ENCODE measurements around the gene HECTD2. TPM values are rescaled to one million over a fixed set of nuclear protein-coding genes. Genes with fewer than 3 reads are reported as not detected.
A peak's percentile ranks its signal among the peaks of the same experiment; 100 is the strongest.

Gene HECTD2
- total RNA-seq, 1 donor from 2014 or later = 58.3 TPM

- no peak for DNase-seq (ENCODE audit: low spot score in 2 of 2)
- FAIRE-seq = no peak
Measured at GRCh38 chr10:91464500-91464899, 54.4 kb downstream of the HECTD2 start.

DNA sequence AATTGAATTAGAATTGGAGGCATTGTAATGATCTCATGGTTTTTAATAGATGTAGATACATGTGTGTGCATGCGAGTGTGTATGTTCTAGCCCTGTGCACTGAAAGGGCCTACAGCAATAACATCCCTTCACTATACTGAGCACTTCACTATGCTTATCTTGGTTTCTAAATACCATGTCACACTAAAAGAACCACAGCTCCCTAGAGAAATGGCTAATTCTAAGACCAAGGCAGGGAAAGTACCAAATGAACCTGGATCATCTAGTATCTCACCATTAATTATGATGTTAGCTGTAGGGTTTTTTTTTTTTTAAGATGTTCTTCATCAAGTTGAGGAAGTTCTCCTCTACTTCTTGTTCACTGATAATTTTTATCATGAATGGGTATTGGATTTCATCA is 55.1 kb downstream of the HECTD2 start:
- FAIRE-seq = no peak

GRCh38 chr10:91467114-91467513 is 57.0 kb downstream of the HECTD2 start:
- DNase-seq (ENCODE audit: low spot score in 2 of 2) = no peak
- FAIRE-seq = no peak

More for the DNA sequence above, 55.1 kb downstream of the HECTD2 start:
- no peak for DNase-seq (ENCODE audit: low spot score in 2 of 2)

DNA sequence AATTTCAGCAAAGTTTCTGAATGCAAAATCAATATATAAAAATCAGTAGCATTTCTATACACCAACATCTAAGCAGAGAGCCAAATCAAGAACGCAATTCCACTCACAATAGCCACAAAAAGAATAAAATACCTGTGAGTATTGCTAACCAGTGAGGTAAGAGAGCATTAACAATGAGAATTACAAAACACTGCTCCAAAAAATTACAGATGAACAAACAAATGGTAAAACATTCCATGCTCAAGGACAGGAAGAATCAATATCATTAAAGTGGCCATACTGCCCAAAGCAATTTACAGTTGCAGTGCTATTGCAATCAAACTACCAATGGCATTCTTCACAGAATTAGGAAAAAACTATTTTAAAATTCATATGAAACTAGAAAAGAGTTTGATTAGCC is 61.5 kb downstream of the HECTD2 start:
- DNase-seq (ENCODE audit: low spot score in 2 of 2) (no peak), FAIRE-seq (no peak)

DNA sequence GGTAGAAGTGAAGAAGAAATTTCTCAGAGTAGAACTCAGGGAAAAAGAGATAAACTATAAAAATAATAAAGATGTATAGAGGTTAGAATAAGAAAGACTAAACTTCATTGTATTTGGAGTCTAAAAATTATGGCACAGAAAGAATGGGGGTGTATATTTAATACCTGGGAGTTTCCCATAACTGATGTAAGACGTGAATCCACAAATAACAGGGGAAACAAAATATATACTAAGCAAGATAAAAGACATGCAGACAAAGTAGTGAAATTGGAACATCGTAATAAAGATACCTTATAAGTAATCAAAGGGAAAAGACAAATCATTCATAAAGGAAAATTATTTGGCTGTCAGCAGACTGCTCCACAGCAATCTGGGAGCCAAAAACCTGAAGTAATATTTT is 62.8 kb downstream of the HECTD2 start:
- FAIRE-seq (no peak), DNase-seq (ENCODE audit: low spot score in 2 of 2) (no peak)

DNA sequence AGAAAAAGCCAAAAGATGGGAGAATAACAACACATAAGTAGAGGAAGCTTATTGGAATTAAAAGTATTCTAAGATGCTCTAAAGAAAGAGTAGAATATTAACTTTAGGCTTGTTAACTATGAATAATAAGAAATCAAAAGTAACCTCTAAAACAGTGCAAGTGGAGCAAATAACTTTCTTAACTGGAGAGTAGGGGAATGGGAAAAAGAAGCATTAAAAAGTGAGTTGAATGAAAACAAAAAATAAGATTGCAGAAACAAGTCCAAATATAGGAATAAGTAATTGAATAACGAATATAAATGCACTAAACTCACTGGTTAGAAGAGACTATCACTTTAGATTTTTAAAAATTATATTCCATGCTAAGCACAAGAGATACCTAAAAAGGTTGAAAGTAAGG is 63.9 kb downstream of the HECTD2 start:
- FAIRE-seq (no peak), DNase-seq (ENCODE audit: low spot score in 2 of 2) (no peak)

DNA sequence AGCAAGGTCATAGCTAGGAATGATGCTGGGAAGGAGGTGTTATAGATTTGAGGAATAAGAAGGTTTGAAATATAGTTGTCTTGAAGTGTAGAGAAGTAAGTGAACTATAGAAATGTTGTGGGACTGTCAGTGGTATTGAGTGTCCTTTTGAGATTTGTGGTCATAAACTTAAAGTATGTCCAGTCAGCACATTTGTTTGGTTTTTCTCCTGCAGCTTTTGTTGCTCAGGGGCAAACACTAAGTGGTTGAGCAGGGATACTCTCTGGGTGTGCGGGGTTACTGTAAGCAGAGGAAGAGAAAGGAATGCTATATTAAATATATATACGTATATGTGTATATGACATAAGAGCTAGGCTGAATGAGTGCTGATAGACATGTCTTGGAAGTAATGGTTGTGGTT is 67.1 kb downstream of the HECTD2 start:
- FAIRE-seq (no peak), DNase-seq (ENCODE audit: low spot score in 2 of 2) (no peak)

DNA sequence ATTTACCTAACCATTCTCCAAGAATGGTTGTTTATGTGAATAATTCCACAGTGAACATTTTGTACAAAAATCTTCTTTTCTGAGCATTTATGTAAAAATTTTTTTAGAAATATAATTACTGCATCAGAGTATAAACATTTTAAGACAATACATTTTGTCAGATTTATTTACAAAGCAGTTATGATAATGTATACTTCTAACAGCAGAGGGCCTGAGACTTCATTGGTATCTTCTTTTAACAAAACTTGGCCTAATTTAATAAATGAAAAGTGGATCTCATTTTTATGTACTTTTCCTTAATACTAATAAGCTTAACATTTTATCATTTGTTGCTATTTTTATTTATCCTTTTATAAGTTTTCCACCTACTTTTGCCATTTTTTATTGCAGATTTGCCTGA is 69.4 kb downstream of the HECTD2 start:
- DNase-seq (ENCODE audit: low spot score in 2 of 2) (no peak), FAIRE-seq (no peak)

- FAIRE-seq (no peak), DNase-seq (ENCODE audit: low spot score in 2 of 2) (no peak)
Measured at GRCh38 chr10:91487911-91488582, 77.9 kb downstream of the HECTD2 start.

GRCh38 chr10:91493313-91493712 is 83.2 kb downstream of the HECTD2 start:
- DNase-seq (ENCODE audit: low spot score in 2 of 2) = peak in 1 of 2 donors; percentile 16
- FAIRE-seq = peak; percentile 97

GRCh38 chr10:91495402-91495801 is 85.3 kb downstream of the HECTD2 start:
- FAIRE-seq (no peak), DNase-seq (ENCODE audit: low spot score in 2 of 2) (no peak)

GRCh38 chr10:91496016-91496415 is 85.9 kb downstream of the HECTD2 start:
- DNase-seq (ENCODE audit: low spot score in 2 of 2) (no peak), FAIRE-seq (no peak)

GRCh38 chr10:91511549-91512330 is 101.6 kb downstream of the HECTD2 start:
- no peak for FAIRE-seq
- DNase-seq (ENCODE audit: low spot score in 2 of 2) = no peak

DNA sequence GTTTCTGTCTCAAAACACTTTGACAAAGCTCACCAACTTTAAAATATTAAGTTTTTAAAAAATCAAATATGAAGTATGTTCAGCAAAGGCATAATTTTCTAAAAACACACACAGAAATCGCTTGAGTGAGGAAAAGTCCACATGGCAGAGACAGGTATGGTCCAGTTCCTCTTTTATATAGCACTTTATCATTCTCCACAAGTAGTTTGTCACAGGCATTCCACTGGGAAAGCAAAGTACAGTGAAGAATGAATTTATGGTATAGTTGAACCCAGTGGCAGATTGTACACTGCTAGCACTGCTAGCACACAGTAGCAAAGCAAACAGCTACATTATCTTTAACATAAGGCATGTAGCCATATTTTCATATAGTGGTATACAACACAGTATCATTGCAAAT is 102.3 kb downstream of the HECTD2 start:
- DNase-seq (ENCODE audit: low spot score in 2 of 2) (no peak), FAIRE-seq (no peak)

- FAIRE-seq = no peak
Measured at GRCh38 chr10:91513598-91514424, 103.7 kb downstream of the HECTD2 start.

GRCh38 chr10:91514787-91515186 is 104.6 kb downstream of the HECTD2 start:
- DNase-seq (ENCODE audit: low spot score in 2 of 2) (no peak), FAIRE-seq (no peak)

More at GRCh38 chr10:91513598-91514424, 103.7 kb downstream of the HECTD2 start:
- no peak for DNase-seq (ENCODE audit: low spot score in 2 of 2)

DNA sequence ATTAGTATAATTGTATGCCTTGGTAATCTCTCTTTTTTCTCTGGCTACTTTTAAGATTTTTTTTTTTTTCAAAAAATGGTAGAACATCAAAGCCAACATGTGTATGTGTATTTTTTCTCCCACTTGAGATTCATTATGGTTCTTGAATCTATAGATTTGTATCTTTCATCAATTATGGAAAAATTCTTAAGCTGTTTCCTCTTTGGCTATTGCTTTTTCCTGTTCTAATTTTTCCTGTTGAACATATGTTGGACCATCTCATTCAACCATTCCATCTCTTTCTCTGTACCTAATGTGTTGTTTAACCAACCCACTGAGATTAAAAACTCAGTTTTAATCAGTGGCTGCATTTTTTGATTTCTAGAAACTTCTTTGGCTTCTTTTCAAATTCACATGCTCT is 107.2 kb downstream of the HECTD2 start:
- DNase-seq (ENCODE audit: low spot score in 2 of 2) = no peak
- FAIRE-seq = no peak

DNA sequence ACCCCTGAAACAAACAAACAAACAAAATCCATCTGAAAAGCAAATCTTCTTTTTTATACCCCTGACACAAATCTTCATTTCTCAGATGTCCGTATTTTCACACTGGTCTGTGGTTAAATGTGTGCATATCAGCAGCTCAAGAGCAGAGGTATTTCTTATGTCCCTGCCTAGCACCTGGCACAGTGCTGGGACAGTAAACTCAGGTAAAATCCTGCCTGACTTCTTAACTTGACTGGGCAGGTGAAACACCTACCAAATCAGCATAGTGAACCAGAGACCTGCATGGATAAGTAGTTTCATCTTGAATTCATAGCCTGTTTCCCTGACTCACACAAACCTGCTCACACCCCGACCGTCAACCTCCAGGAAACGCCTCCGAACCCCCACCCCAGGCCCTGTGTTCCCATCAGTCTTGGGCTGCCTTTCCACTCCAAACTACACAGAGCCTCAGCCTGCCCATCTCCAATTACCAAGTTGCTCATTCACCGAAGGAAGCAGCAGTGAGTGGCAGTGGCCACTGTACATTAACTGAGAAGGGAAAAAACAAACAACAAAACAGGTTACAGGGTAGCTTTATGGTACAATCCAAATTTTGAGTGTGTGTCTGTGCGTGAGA is 109.9 kb downstream of the HECTD2 start:
- DNase-seq (ENCODE audit: low spot score in 2 of 2) (no peak), FAIRE-seq (no peak)

DNA sequence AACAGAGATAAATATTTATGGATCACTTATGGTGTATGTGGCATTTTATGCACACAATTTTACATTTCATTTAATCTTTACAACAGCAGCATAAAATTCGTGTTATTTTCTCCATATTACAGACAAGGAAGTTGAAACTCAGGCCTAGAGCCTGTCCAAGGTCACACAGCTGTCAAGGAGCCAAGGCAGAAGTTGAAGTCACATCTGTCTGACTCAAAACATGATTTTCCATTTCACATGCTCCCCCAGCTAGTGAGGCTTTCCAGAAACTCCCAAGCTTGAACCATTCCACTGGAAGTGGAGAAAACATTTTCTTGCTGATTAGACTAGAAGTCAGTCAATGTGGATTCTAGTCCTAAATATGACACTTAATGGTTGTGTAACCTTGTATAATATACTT is 110.5 kb downstream of the HECTD2 start:
- FAIRE-seq = no peak
- DNase-seq (ENCODE audit: low spot score in 2 of 2) = no peak

DNA sequence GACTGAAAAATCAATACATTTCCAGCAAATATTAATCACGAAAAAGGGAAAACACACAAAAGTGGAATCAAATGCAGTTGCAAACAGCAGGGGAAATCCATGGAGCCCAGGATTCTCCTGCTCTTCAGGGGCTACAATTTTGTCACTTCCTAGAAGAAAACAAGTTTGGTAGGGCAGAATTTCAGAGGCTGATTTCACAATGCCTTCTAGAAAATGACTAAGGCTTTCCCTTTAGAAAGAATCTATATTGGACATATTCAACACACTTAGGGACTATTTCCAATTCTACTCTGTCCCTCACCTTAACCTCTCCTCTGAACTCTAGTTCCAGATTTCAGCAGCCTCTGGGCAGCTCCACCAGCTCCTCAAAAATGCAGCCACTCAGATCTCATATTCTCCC is 111.3 kb downstream of the HECTD2 start:
- FAIRE-seq (no peak), DNase-seq (ENCODE audit: low spot score in 2 of 2) (no peak)
